HG03378 (cell line): ENCODE results near the gene UGT1A7.
"Not testable (repeated sequence)": the region's sequence is repeated elsewhere in the genome, so short reads cannot be mapped to it uniquely, and the experiment has no call there.

ENCODE experiments used
- ATAC-seq: cut with Tn5 transposase; IDR thresholded peaks from one replicate; pipeline ENCODE4 v1.9.1; 2021; ENCODE audit warnings: mild to moderate bottlenecking, moderate library complexity; ENCODE audit not compliant: unreplicated experiment

Gene UGT1A7

DNA sequence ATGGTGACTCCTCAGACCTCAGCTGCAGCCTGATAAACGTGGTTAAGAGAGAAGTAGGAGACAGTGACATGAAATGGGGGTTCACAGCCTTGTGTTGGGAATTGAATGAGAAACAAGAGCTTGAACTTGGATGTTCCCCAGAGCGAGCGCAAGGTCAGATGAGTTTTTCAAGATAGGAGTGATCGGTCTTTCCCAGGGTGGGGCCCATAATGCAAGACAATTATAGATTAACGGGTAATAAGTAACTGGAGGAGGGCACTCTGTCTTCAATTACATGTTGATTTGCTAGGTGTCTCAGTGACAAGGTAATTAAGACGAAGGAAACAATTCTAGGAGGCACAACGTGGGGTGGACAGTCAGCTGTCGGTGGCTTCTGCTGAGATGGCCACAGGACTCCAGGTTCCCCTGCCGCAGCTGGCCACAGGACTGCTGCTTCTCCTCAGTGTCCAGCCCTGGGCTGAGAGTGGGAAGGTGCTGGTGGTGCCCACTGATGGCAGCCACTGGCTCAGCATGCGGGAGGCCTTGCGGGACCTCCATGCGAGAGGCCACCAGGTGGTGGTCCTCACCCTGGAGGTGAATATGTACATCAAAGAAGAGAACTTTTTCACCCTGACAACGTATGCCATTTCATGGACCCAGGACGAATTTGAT, 31.0 kb downstream of the UGT1A7 start, which contains the start of gene UGT1A5:
UGT1A5 (plus strand) TSS at position 297 of the 651 bp plus-strand sequence; CDS start at position 382, 85 bp downstream.
- ATAC-seq = no peak

GRCh38 chr2:233713262-233713615, 31.5 kb downstream of the UGT1A7 start:
- no peak for ATAC-seq

GRCh38 chr2:233714121-233714520, 32.4 kb downstream of the UGT1A7 start:
- ATAC-seq = no peak

DNA sequence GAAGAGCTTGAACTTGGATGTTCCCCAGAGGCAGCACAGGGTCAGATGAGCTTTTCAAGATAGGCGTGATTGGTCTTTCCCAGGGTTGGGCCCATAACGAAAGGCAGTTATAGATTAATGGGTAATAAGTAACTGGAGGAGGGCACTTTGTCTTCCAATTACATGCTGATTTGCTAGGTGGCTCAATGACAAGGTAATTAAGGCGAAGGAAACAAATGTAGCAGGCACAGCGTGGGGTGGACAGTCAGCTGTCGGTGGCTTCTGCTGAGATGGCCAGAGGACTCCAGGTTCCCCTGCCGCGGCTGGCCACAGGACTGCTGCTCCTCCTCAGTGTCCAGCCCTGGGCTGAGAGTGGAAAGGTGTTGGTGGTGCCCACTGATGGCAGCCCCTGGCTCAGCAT, 36.9 kb downstream of the UGT1A7 start, which contains the start of gene UGT1A4:
UGT1A4 (plus strand) TSS at position 185 of the 400 bp plus-strand sequence; CDS start at position 270, 85 bp downstream.
- ATAC-seq = no peak

DNA sequence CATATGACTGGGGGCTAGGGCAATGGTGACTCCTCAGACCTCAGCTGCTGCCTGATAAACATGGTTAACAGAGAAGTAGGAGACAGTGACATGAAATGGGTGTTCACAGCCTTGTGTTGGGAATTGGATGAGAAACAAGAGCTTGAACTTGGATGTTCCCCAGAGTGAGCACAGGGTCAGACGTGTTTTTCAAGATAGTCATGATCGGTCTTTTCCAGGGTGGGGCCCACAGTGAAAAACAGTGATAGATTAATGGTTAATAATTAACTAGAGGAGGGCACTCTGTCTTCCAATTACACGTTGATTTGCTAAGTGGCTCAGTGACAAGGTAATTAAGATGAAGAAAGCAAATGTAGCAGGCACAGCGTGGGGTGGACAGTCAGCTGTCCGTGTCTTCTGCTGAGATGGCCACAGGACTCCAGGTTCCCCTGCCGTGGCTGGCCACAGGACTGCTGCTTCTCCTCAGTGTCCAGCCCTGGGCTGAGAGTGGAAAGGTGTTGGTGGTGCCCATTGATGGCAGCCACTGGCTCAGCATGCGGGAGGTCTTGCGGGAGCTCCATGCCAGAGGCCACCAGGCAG, 47.1 kb downstream of the UGT1A7 start, which contains the start of gene UGT1A3:
UGT1A3 (plus strand) TSS at position 320 of the 579 bp plus-strand sequence; CDS start at position 405, 85 bp downstream.
- ATAC-seq = no peak

- ATAC-seq = not testable (repeated sequence)
Measured at GRCh38 chr2:233736868-233737653, 55.4 kb downstream of the UGT1A7 start.

- ATAC-seq = no peak
Measured at GRCh38 chr2:233740870-233741269, 59.2 kb downstream of the UGT1A7 start.

GRCh38 chr2:233743464-233744259, 62.0 kb downstream of the UGT1A7 start:
- no peak for ATAC-seq

DNA sequence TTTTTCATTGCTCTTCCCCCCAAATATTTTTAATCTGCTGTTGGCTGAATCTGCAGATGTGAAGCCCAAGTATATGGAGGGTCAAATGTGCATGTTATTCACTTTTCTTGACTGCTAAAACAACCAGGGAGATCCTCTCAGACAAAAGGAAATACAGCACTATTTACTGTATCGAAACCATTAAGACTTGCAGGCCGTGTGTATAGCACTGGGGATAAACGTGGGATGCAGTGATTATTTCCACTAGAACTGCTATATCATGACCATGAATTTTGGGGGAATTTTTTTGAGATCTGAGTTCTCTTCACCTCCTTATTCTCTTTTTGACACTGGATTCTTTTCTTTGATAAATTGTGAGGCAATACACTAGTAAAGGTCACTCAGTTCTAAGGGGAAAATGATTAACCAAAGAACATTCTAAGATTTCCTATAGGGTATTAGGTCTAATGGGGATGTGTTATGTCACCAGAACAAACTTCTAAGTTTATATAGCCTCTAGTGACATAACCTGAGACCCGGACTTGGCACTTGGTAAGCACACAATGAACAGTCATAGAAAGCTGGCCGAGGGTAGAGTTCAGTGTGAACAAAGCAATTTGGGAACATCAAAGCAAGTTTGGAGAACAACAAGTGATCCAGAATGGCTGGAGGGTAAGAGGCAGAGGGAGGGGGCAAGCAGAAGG, 63.5 kb downstream of the UGT1A7 start:
- no peak for ATAC-seq

DNA sequence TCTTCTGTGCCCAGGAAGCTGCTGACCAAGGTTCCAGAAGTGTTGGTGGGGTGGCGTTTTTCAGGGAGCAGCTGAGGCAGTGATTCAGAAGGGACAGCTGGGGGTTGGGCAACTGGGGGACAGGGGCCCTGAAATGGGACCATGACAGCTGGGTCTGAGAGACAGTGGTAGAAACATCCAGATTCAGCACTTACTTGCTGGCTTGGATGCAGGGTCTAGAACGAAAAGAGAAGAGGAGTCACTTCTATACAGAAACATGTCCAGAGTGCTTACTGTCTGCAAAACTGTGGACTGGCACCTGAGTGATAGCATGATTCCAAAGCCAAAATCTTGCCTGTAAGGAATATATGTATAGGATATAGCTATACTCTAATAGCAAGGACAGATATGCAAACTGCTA, 64.1 kb downstream of the UGT1A7 start:
- not testable (repeated sequence) for ATAC-seq

GRCh38 chr2:233746475-233747282, 65.0 kb downstream of the UGT1A7 start:
- no peak for ATAC-seq

GRCh38 chr2:233747283-233747544, 65.5 kb downstream of the UGT1A7 start:
- ATAC-seq = no peak

GRCh38 chr2:233750689-233751088, 69.0 kb downstream of the UGT1A7 start:
- not testable (repeated sequence) for ATAC-seq

- not testable (repeated sequence) for ATAC-seq
Measured at GRCh38 chr2:233751212-233752009, 69.7 kb downstream of the UGT1A7 start.

DNA sequence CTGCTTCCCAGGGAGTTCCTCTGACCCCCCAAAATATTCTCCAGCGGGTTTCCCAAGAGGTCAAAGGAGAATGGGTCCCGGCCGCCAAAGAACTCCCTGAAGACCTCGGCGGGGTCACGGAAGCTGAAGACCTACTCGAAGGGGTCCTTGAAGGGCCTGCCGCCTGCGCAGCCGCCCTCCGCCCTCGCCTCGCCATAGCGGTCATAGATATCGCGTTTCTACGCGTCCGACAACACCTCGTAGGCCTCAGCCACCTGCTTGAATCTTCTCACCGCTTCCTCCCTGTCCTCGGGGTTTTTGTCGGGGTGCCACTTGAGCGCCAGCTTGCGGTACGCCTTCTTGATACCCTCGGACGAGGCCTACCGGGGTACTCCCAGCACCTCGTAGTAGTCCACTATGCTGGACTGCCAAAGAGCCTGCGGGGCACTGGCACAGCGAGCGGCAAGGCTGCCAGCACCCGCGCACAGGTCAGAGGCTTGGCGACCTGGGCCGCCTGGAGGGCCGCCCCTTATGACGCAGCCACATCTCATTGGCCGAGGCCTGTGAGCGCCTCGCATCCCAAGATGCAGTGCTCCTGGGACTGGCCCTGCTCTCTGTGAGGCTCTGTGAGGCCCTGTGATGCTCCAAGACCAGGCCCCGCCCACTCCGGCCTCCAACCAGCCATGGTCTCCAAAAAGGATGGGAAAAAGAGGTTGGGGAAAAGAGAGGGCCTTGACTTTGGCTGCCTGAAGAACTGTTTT, 73.3 kb downstream of the UGT1A7 start:
- ATAC-seq = no peak

GRCh38 chr2:233756429-233757081, 74.9 kb downstream of the UGT1A7 start:
- ATAC-seq = no peak

DNA sequence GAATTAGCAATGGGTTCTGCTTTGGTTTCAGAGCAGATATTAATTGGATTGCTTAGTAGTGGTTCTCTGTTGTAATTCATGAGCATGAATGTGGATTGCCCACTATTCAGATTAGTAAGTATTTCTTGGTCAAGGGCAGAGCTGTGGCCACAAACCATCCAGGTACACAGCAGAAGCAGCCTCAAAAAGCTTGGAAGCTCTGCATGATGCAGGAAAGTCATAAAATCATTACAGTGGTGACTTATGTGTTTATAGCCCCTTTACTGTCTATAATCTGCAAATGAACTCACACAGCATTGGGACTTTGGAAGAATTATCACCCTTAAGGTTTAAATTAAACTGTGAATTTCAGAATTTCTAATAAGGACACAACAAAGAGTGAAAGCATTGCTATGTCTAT, 76.4 kb downstream of the UGT1A7 start:
- no peak for ATAC-seq

DNA sequence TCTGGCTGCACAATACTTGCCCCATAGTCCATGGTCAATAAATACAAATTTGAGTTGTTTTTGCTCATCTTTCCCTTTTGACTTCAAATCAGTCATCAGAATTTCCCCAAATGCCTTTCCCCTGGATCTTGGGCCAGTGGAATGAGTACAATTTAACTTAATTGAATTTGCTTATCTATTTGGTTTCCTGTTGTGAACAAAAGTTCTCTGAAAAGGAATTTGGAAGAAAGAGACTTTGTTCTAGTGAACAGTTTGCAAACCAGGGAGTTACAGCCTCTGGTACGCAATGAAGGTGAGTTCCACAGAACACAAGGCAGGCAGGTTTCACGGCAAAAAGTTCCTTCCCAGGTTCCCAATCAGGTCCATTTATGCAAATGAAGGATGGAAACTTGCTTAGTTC, 77.1 kb downstream of the UGT1A7 start:
- no peak for ATAC-seq
